Measurements from ENCODE around the gene TRIM38.

The TRIM38 gene

GRCh38 chr6:25960734-25961133 is 1.9 kb upstream of the TRIM38 start:
- H3K27me3 ChIP-seq (ENCODE audit: control insufficient read depth, insufficient read depth, low read length), result no peaks in the 10 kb centered on the region
- no peak overlapping the region for H3K4me3 ChIP-seq (ENCODE audit: low read length)
- peak overlapping the region; percentile 50 for H3K4me2 ChIP-seq (ENCODE audit: low read length)
- peaks cover 7% of the 10 kb centered on the region for H3K36me3 ChIP-seq (ENCODE audit: insufficient read depth, low read length)
- peak overlapping the region; percentile 18 for H3K9ac ChIP-seq (ENCODE audit: low read depth, low read length)
- H3K4me1 ChIP-seq (ENCODE audit: control insufficient read depth, insufficient read depth, low read length), result peaks cover 32% of the 10 kb centered on the region
- no peaks in the 10 kb centered on the region for H3K9me3 ChIP-seq (replicated peaks; ENCODE audit: low read length)

GRCh38 chr6:25961619-25962148 is 918 bp upstream of the TRIM38 start:
- Histone ChIP-seq H3K27me3 (ENCODE audit: control insufficient read depth, insufficient read depth, low read length) (no peaks in the 10 kb centered on the region), H3K4me2 (ENCODE audit: low read length) (peak overlapping the region; percentile 81), H3K4me3 (ENCODE audit: low read length) (peak overlapping the region; percentile 71), H3K36me3 (ENCODE audit: insufficient read depth, low read length) (peaks cover 15% of the 10 kb centered on the region), H3K9me3 (replicated peaks; ENCODE audit: low read length) (no peaks in the 10 kb centered on the region), H3K4me1 (ENCODE audit: control insufficient read depth, insufficient read depth, low read length) (peaks cover 32% of the 10 kb centered on the region), H3K9ac (ENCODE audit: low read depth, low read length) (peak overlapping the region; percentile 92)

GRCh38 chr6:25963426-25964123 is 973 bp downstream of the TRIM38 start:
- H3K36me3 ChIP-seq (ENCODE audit: insufficient read depth, low read length), result peaks cover 32% of the 10 kb centered on the region
- peak overlapping the region; percentile 71 for H3K4me3 ChIP-seq (ENCODE audit: low read length)
- H3K9me3 ChIP-seq (replicated peaks; ENCODE audit: low read length), result no peaks in the 10 kb centered on the region
- peaks cover 46% of the 10 kb centered on the region for H3K4me1 ChIP-seq (ENCODE audit: control insufficient read depth, insufficient read depth, low read length)
- no peaks in the 10 kb centered on the region for H3K27me3 ChIP-seq (ENCODE audit: control insufficient read depth, insufficient read depth, low read length)
- H3K4me2 ChIP-seq (ENCODE audit: low read length), result peak overlapping the region; percentile 81
- H3K9ac ChIP-seq (ENCODE audit: low read depth, low read length), result peak overlapping the region; percentile 92

- Histone ChIP-seq H3K4me2 (ENCODE audit: low read length) (peak overlapping the region; percentile 11), H3K27me3 (ENCODE audit: control insufficient read depth, insufficient read depth, low read length) (no peaks in the 10 kb centered on the region), H3K4me1 (ENCODE audit: control insufficient read depth, insufficient read depth, low read length) (peaks cover 48% of the 10 kb centered on the region), H3K9me3 (replicated peaks; ENCODE audit: low read length) (no peaks in the 10 kb centered on the region), H3K36me3 (ENCODE audit: insufficient read depth, low read length) (peaks cover 43% of the 10 kb centered on the region), H3K4me3 (ENCODE audit: low read length) (no peak overlapping the region), H3K9ac (ENCODE audit: low read depth, low read length) (no peak overlapping the region)
Measured at GRCh38 chr6:25965058-25965457, 2.5 kb downstream of the TRIM38 start.

GRCh38 chr6:25966711-25967110 is 4.1 kb downstream of the TRIM38 start:
- no peak overlapping the region for H3K4me3 ChIP-seq (ENCODE audit: low read length)
- H3K4me1 ChIP-seq (ENCODE audit: control insufficient read depth, insufficient read depth, low read length), result peaks cover 50% of the 10 kb centered on the region
- peaks cover 52% of the 10 kb centered on the region for H3K36me3 ChIP-seq (ENCODE audit: insufficient read depth, low read length)
- H3K27me3 ChIP-seq (ENCODE audit: control insufficient read depth, insufficient read depth, low read length), result no peaks in the 10 kb centered on the region
- no peak overlapping the region for H3K9ac ChIP-seq (ENCODE audit: low read depth, low read length)
- H3K4me2 ChIP-seq (ENCODE audit: low read length), result peak overlapping the region; percentile 13
- H3K9me3 ChIP-seq (replicated peaks; ENCODE audit: low read length), result no peaks in the 10 kb centered on the region

GRCh38 chr6:25968769-25969168 is 6.2 kb downstream of the TRIM38 start:
- Histone ChIP-seq H3K27me3 (ENCODE audit: control insufficient read depth, insufficient read depth, low read length) (no peaks in the 10 kb centered on the region), H3K4me3 (ENCODE audit: low read length) (peak overlapping the region; percentile 6), H3K9me3 (replicated peaks; ENCODE audit: low read length) (no peaks in the 10 kb centered on the region), H3K36me3 (ENCODE audit: insufficient read depth, low read length) (peaks cover 73% of the 10 kb centered on the region), H3K9ac (ENCODE audit: low read depth, low read length) (no peak overlapping the region), H3K4me2 (ENCODE audit: low read length) (peak overlapping the region; percentile 49), H3K4me1 (ENCODE audit: control insufficient read depth, insufficient read depth, low read length) (peaks cover 53% of the 10 kb centered on the region)

GRCh38 chr6:25971187-25971821 is 8.7 kb downstream of the TRIM38 start:
- peak overlapping the region; percentile 58 for H3K4me2 ChIP-seq (ENCODE audit: low read length)
- H3K27me3 ChIP-seq (ENCODE audit: control insufficient read depth, insufficient read depth, low read length), result no peaks in the 10 kb centered on the region
- H3K9me3 ChIP-seq (replicated peaks; ENCODE audit: low read length), result no peaks in the 10 kb centered on the region
- H3K4me3 ChIP-seq (ENCODE audit: low read length), result peak overlapping the region; percentile 22
- H3K9ac ChIP-seq (ENCODE audit: low read depth, low read length), result peak overlapping the region; percentile 54
- peaks cover 83% of the 10 kb centered on the region for H3K36me3 ChIP-seq (ENCODE audit: insufficient read depth, low read length)
- H3K4me1 ChIP-seq (ENCODE audit: control insufficient read depth, insufficient read depth, low read length), result peaks cover 48% of the 10 kb centered on the region

GRCh38 chr6:25972128-25972527 is 9.5 kb downstream of the TRIM38 start:
- Histone ChIP-seq H3K9ac (ENCODE audit: low read depth, low read length) (no peak overlapping the region), H3K27me3 (ENCODE audit: control insufficient read depth, insufficient read depth, low read length) (no peaks in the 10 kb centered on the region), H3K36me3 (ENCODE audit: insufficient read depth, low read length) (peaks cover 83% of the 10 kb centered on the region)

GRCh38 chr6:25972902-25973301 is 10.3 kb downstream of the TRIM38 start:
- Histone ChIP-seq H3K4me1 (ENCODE audit: control insufficient read depth, insufficient read depth, low read length) (peaks cover 40% of the 10 kb centered on the region), H3K9ac (ENCODE audit: low read depth, low read length) (no peak overlapping the region), H3K4me3 (ENCODE audit: low read length) (no peak overlapping the region), H3K9me3 (replicated peaks; ENCODE audit: low read length) (no peaks in the 10 kb centered on the region), H3K4me2 (ENCODE audit: low read length) (no peak overlapping the region), H3K27me3 (ENCODE audit: control insufficient read depth, insufficient read depth, low read length) (no peaks in the 10 kb centered on the region), H3K36me3 (ENCODE audit: insufficient read depth, low read length) (peaks cover 84% of the 10 kb centered on the region)

More at GRCh38 chr6:25972128-25972527, 9.5 kb downstream of the TRIM38 start:
- Histone ChIP-seq H3K4me3 (ENCODE audit: low read length) (no peak overlapping the region), H3K9me3 (replicated peaks; ENCODE audit: low read length) (no peaks in the 10 kb centered on the region), H3K4me1 (ENCODE audit: control insufficient read depth, insufficient read depth, low read length) (peaks cover 47% of the 10 kb centered on the region), H3K4me2 (ENCODE audit: low read length) (peak overlapping the region; percentile 58)

GRCh38 chr6:25973923-25974555 is 11.4 kb downstream of the TRIM38 start:
- H3K9me3 ChIP-seq (replicated peaks; ENCODE audit: low read length), result no peaks in the 10 kb centered on the region
- peaks cover 29% of the 10 kb centered on the region for H3K4me1 ChIP-seq (ENCODE audit: control insufficient read depth, insufficient read depth, low read length)
- H3K4me2 ChIP-seq (ENCODE audit: low read length), result no peak overlapping the region
- H3K27me3 ChIP-seq (ENCODE audit: control insufficient read depth, insufficient read depth, low read length), result no peaks in the 10 kb centered on the region
- no peak overlapping the region for H3K9ac ChIP-seq (ENCODE audit: low read depth, low read length)
- H3K4me3 ChIP-seq (ENCODE audit: low read length), result no peak overlapping the region
- H3K36me3 ChIP-seq (ENCODE audit: insufficient read depth, low read length), result peaks cover 82% of the 10 kb centered on the region

- H3K36me3 ChIP-seq (ENCODE audit: insufficient read depth, low read length), result peaks cover 76% of the 10 kb centered on the region
- no peak overlapping the region for H3K4me2 ChIP-seq (ENCODE audit: low read length)
- no peak overlapping the region for H3K9ac ChIP-seq (ENCODE audit: low read depth, low read length)
- H3K4me1 ChIP-seq (ENCODE audit: control insufficient read depth, insufficient read depth, low read length), result peaks cover 15% of the 10 kb centered on the region
- no peaks in the 10 kb centered on the region for H3K9me3 ChIP-seq (replicated peaks; ENCODE audit: low read length)
- no peaks in the 10 kb centered on the region for H3K27me3 ChIP-seq (ENCODE audit: control insufficient read depth, insufficient read depth, low read length)
- H3K4me3 ChIP-seq (ENCODE audit: low read length), result no peak overlapping the region
Measured at GRCh38 chr6:25975923-25976560, 13.4 kb downstream of the TRIM38 start.
